Endothelial cell of umbilical vein (primary cell): Measurements from ENCODE around the gene SLC25A34. TPM values are rescaled to one million over a fixed set of nuclear protein-coding genes. Genes with fewer than 3 reads are reported as not detected.

Source experiments
- BruUV-seq: library from RNA; stranded (reverse); fragments of 400-500 nt; replicated peaks from 2 replicates; lab custom pipeline; 2021; lab: Mats Ljungman, UMichigan
- CTCF ChIA-PET: fragments of 300-600, 350-600 bp; sonication (Branson Sonifier 250); formaldehyde crosslinking; loops from one replicate; lab custom pipeline; 2021; ENCODE audit warnings: antibody characterized with exemption, inconsistent platforms; lab: Charles Lee
- POLR2A ChIA-PET: fragments of 300-600, 350-600 bp; sonication (Branson Sonifier 250); formaldehyde crosslinking; loops from one replicate; lab custom pipeline; 2021; ENCODE audit warnings: antibody characterized with exemption, inconsistent platforms; lab: Charles Lee
- DNase-seq: peaks from one replicate; pipeline ENCODE4 v3.0.0-alpha.2; 2011; ENCODE audit warnings: low read depth, low spot score
- FAIRE-seq: peaks from 2 replicates; lab custom pipeline; 2011; peaks lifted over from hg19 to GRCh38; lab: Jason Lieb, UNC
- H2AFZ ChIP-seq: 2 replicates; pipeline ENCODE4 v1.6.0; 2012; ENCODE audit warnings: low read depth, low read length, control low read depth, inconsistent platforms
- H3K27ac ChIP-seq: 2 replicates; pipeline ENCODE4 v1.5.1; 2011; ENCODE audit warnings: low read depth, mild to moderate bottlenecking, control low read depth, low read length, moderate library complexity; ENCODE audit not compliant: insufficient read depth
- H3K27me3 ChIP-seq, 2 experiments: 2 replicates each; pipeline versions ENCODE4 v1.6.0 to v1.6.1; 2011; ENCODE audit warnings: low read length in 2 of 2, mixed read lengths in 1 of 2; ENCODE audit not compliant: control insufficient read depth in 2 of 2, insufficient read depth in 2 of 2
- H3K36me3 ChIP-seq, 2 experiments: 2 replicates in 1 of 2; 3 replicates in 1 of 2; pipeline ENCODE4 v1.5.1; 2011; ENCODE audit warnings: low read length in 2 of 2, mild to moderate bottlenecking in 1 of 2, moderate library complexity in 1 of 2; ENCODE audit not compliant: control insufficient read depth in 2 of 2, insufficient read depth in 2 of 2; ENCODE audit errors: extremely low read depth in 1 of 2
- H3K4me1 ChIP-seq: 3 replicates; pipeline ENCODE4 v1.5.1; 2011; ENCODE audit warnings: mild to moderate bottlenecking, low read length; ENCODE audit not compliant: control insufficient read depth, insufficient read depth; ENCODE audit errors: extremely low read depth
- H3K4me2 ChIP-seq: 2 replicates; pipeline ENCODE4 v1.6.1; 2011; ENCODE audit warnings: low read length, control low read depth, mixed read lengths; ENCODE audit not compliant: insufficient read depth
- H3K4me3 ChIP-seq, 3 experiments: fragments of 200-600 bp in 1 of 3; sonication (generic), shearing (Covaris generic) in 1 of 3; replicated peaks in 1 of 3; 2 replicates each; pipeline ENCODE4 v1.5.1; 2011 to 2016; ENCODE audit warnings: control low read depth in 3 of 3, low read length in 3 of 3, mild to moderate bottlenecking in 2 of 3, inconsistent platforms in 1 of 3, low read depth in 1 of 3, moderate library complexity in 1 of 3; ENCODE audit not compliant: insufficient read depth in 1 of 3
- H3K79me2 ChIP-seq: 2 replicates; pipeline ENCODE4 v1.6.0; 2012; ENCODE audit warnings: low read length, inconsistent platforms; ENCODE audit not compliant: control insufficient read depth, insufficient read depth
- H3K9ac ChIP-seq: replicated peaks from 2 replicates; pipeline ENCODE3; 2011; ENCODE audit warnings: low read length, control low read depth; ENCODE audit not compliant: insufficient read depth; ENCODE audit errors: extremely low read depth
- H3K9me1 ChIP-seq: replicated peaks from 3 replicates; pipeline ENCODE4 v1.6.0; 2011; ENCODE audit warnings: mild to moderate bottlenecking, low read length; ENCODE audit not compliant: control insufficient read depth, insufficient read depth; ENCODE audit errors: extremely low read depth
- H3K9me3 ChIP-seq: replicated peaks from 2 replicates; pipeline ENCODE4 v1.5.1; 2012; ENCODE audit warnings: low read length, inconsistent platforms; ENCODE audit not compliant: control insufficient read depth, insufficient read depth
- H4K20me1 ChIP-seq: replicated peaks from 2 replicates; pipeline ENCODE3; 2011; ENCODE audit warnings: mild to moderate bottlenecking, low read length; ENCODE audit not compliant: control insufficient read depth, insufficient read depth; ENCODE audit errors: extremely low read depth
- FOS ChIP-seq: IDR thresholded peaks from 2 replicates; pipeline ENCODE4 v1.6.1; 2011; ENCODE audit warnings: mild to moderate bottlenecking, low read length, moderate library complexity, borderline replicate concordance; ENCODE audit not compliant: insufficient read depth
- GATA2 ChIP-seq: IDR thresholded peaks from 2 replicates; pipeline ENCODE4 v1.7.0; 2011; ENCODE audit warnings: low read depth, mild to moderate bottlenecking, moderate library complexity, mixed read lengths, low read length; ENCODE audit not compliant: insufficient read length, insufficient read depth
- JUN ChIP-seq: IDR thresholded peaks from 2 replicates; pipeline ENCODE4 v1.6.1; 2011; ENCODE audit warnings: borderline replicate concordance, low read depth; ENCODE audit not compliant: insufficient read length, insufficient read depth
- POLR2AphosphoS5 ChIP-seq: IDR thresholded peaks from 2 replicates; pipeline ENCODE4 v1.6.1; 2012; ENCODE audit warnings: low read depth, mild to moderate bottlenecking, control low read depth, low read length, moderate library complexity; ENCODE audit not compliant: insufficient read depth
- dilution Hi-C: fragments of 300-500 bp; cut with MboI; formaldehyde crosslinking; loops from one replicate; pipeline ENCODE4 v1.15.0; 2019; ENCODE audit warnings: low sequenced_read_pairs; ENCODE audit not compliant: extremely low pct_ligation_motif_present
- intact Hi-C: fragments of 100-400 bp; cut with micrococcal nuclease; formaldehyde crosslinking; loops from one replicate; pipeline ENCODE4 v1.10.0; 2022
- polyA plus RNA-seq, 4 experiments: library from polyadenylated mRNA; depleted of rRNA in 3 of 4; stranded (reverse) in 3 of 4; unstranded in 1 of 4; fragments of >200 nt; gene quantifications; 2 replicates each; pipeline versions ENCODE4 v1.2.1 to v1.2.3, GENCODE V29; 2011 to 2012; ENCODE audit warnings: missing spikeins in 1 of 4
- total RNA-seq: library from RNA; stranded (reverse); gene quantifications from 2 replicates; pipeline ENCODE4 v1.2.3, GENCODE V29; 2021
- TF ChIP-seq, protein P1 (sequence below), 2 donors: IDR thresholded peaks; 1 replicate in 1 of 2; 2 replicates in 1 of 2; pipeline ENCODE4 v1.5.1; 2011; ENCODE audit warnings: low read length in 2 of 2, mild to moderate bottlenecking in 2 of 2, moderate library complexity in 2 of 2, control low read depth in 1 of 2, inconsistent platforms in 1 of 2, low read depth in 1 of 2; ENCODE audit not compliant: insufficient read depth in 1 of 2; ENCODE audit errors: extremely low read depth in 1 of 2
- TF ChIP-seq, protein P2 (sequence below): IDR thresholded peaks from 2 replicates; pipeline ENCODE4 v1.6.1; 2011; ENCODE audit not compliant: insufficient read depth, insufficient read length

Gene SLC25A34
- total and polyA plus RNA-seq, 2 donors (not counting 3 experiments of a cell fraction or from before 2014, with no cell fraction given): 0.90 to 1.1 TPM

DNA sequence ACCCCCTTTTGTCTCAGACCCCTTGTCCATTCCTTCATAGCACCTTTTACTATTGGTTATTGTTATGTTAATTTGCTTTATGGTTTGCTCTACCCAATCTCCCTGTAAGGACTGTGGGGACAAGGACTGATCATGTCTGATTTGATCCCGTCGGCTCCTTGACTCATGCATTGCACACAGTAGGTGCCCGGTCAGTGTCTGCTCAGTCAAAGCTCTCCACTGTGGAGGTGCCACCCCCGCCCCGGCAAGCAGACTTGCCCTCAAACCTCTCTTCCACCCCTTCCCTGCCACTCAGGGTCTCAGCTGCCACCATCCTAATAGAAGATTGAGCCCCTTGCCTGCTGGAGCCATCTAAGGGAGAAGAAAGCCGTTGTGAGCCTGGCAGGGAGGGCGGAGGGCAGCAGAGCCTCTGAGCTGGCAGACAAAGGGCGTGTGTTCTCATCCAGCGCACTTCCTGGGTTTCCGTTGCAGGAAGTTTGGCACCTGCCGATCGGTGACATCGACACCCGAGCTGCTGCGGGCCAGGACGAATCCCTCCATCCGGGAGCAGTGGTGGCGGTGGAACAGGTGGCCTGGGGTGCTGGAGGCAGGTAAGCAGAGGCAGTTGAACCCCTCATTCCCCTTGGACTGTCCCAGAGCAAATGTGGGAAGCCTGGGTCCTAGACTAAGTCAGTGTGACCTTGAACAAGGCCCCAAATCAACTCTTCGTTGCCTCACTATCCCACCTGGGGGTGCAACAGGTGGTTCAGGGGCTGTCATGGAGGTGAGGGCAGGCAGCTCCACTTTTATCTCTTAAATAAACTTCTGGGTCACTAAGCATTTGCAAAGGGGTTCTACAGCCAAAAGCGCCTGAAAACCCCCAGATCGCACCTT is 20.3 kb downstream of the SLC25A34 start:
- FAIRE-seq (peak; percentile 79), DNase-seq (peak; percentile 47)
- CTCF ChIA-PET: interaction anchor here (0.7 to 2.2 kb wide), 3 partner anchors 9 to 15 kb away, joined by 3 to 15 read pairs (median 3); no protein-coding TSS in a partner anchor
- H3K27me3 ChIP-seq: no peaks in the 10 kb centered on the region
- H3K27ac ChIP-seq: peak overlapping the region; percentile 73
- peaks cover 28% of the 10 kb centered on the region for H3K79me2 ChIP-seq
- TF ChIP-seq, protein P1, sequence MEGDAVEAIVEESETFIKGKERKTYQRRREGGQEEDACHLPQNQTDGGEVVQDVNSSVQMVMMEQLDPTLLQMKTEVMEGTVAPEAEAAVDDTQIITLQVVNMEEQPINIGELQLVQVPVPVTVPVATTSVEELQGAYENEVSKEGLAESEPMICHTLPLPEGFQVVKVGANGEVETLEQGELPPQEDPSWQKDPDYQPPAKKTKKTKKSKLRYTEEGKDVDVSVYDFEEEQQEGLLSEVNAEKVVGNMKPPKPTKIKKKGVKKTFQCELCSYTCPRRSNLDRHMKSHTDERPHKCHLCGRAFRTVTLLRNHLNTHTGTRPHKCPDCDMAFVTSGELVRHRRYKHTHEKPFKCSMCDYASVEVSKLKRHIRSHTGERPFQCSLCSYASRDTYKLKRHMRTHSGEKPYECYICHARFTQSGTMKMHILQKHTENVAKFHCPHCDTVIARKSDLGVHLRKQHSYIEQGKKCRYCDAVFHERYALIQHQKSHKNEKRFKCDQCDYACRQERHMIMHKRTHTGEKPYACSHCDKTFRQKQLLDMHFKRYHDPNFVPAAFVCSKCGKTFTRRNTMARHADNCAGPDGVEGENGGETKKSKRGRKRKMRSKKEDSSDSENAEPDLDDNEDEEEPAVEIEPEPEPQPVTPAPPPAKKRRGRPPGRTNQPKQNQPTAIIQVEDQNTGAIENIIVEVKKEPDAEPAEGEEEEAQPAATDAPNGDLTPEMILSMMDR (IDR thresholded peaks at IDR 0.05; ENCODE audit: extremely low read depth in 1 of 2, insufficient read depth in 1 of 2, low read depth in 1 of 2, low read length in 2 of 2): no peak
- TF ChIP-seq, protein P2, sequence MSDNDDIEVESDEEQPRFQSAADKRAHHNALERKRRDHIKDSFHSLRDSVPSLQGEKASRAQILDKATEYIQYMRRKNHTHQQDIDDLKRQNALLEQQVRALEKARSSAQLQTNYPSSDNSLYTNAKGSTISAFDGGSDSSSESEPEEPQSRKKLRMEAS: no peak
- no peak for TF ChIP-seq JUN
- peak; percentile 22 for TF ChIP-seq GATA2
- TF ChIP-seq FOS: peak; percentile 6
- peak; percentile 25 for TF ChIP-seq POLR2AphosphoS5
- H3K4me1 ChIP-seq: peaks cover 31% of the 10 kb centered on the region
- H3K4me3 ChIP-seq: no peak overlapping the region
- no peaks in the 10 kb centered on the region for H3K9me3 ChIP-seq
- BruUV-seq: no TSS peak
- POLR2A ChIA-PET: interaction anchor here (0.5 to 1.0 kb wide), 2 partner anchors 9 to 25 kb away, joined by 3 to 5 read pairs; no protein-coding TSS in a partner anchor
- intact Hi-C loops (no loop called here), dilution Hi-C loops (no loop called here)
- no peaks in the 10 kb centered on the region for H3K9me1 ChIP-seq
- H4K20me1 ChIP-seq: no peaks in the 10 kb centered on the region
- H3K36me3 ChIP-seq: no peaks in the 10 kb centered on the region
- H2AFZ ChIP-seq: peak overlapping the region; percentile 9
- H3K4me2 ChIP-seq: peak overlapping the region; percentile 22
- peak overlapping the region; percentile 28 for H3K9ac ChIP-seq
